ENCODE results near the gene PADI4.

GRCh38 chr1:17296086-17296485, 11.9 kb upstream of the PADI4 start:
- TF ChIP-seq CTCF (IDR thresholded peaks at IDR 0.05; ENCODE audit: control extremely low read depth in 1 of 3, insufficient read depth in 1 of 3, low read depth in 1 of 3, low read length in 3 of 3) (no peak), SP1 (IDR thresholded peaks at IDR 0.05; ENCODE audit: low read depth, low read length) (no peak), TCF12 (IDR thresholded peaks at IDR 0.05; ENCODE audit: low read depth, low read length) (no peak), ZNF274 (IDR thresholded peaks at IDR 0.05; ENCODE audit: borderline replicate concordance, extremely low read depth, low read length) (no peak), CHD7 (IDR thresholded peaks at IDR 0.05; ENCODE audit: insufficient replicate concordance, low read length) (no peak), MAX (IDR thresholded peaks at IDR 0.05) (no peak), GTF2F1 (IDR thresholded peaks at IDR 0.05; ENCODE audit: borderline replicate concordance, low read depth, low read length) (no peak), CEBPB (IDR thresholded peaks at IDR 0.05; ENCODE audit: low read depth, low read length) (no peak)

All from H1 (cell line).